NCI-H2196 treated with DMSO at 0.1 percent for 48 hours (cell line): ENCODE results near the gene HLA-DQB1.
"Not testable (repeated sequence)": the region's sequence is repeated elsewhere in the genome, so short reads cannot be mapped to it uniquely, and the experiment has no call there.

Experiments used
- DNase-seq: peaks from one replicate; lab custom pipeline; 2025; ENCODE audit not compliant: unreplicated experiment; lab: John Stamatoyannopoulos, UW

The HLA-DQB1 gene

DNA sequence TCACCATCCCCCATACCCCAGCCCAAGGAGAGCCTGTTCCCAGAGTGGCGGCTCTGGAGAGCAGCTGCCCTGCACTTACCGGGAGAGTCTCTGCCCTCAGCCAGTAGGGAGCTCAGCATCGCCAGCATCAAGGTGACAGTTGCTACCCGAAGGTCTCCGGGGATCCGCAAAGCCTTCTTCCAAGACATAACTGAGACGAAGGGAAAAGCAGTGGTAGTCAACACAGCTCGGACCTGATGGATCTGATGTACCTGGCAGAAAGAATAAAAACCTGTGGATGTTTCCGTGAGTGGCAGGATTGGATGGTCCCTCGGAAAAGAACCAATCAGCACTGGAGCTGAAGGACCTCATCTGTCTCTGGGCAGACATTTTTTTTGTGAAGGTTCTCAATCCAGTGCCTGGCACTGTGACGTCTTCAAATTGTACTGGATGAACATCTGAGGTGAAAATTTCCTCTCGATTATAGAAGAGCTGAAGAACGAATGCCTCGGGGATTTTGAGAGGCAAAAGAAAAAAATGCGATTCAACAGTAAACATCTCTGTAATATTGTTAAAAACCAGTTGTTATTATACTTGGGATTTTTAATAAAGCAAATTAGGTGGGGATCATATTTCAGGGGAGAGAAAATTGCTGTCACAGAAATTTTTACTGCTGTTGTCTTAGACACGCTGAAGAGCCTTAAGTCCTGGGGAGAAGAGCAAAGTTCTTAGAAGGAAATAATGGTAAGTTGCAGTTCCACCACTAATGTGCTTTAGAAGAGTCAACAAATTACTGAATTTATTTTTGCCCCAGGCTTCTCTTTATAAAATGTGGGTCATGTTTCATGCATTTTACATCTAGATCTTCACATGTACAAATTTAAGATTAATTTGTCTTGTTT is at the start of gene HLA-DQB1:
TSS of gene HLA-DQB1 (minus strand) at position 238 of the 881 bp plus-strand sequence. CDS start at position 188, 50 bp downstream.
- DNase-seq = no peak

GRCh38 chr6:32713241-32713640 is 46.8 kb upstream of the HLA-DQB1 start:
- no peak for DNase-seq

GRCh38 chr6:32709625-32710024 is 43.2 kb upstream of the HLA-DQB1 start:
- DNase-seq = no peak

DNA sequence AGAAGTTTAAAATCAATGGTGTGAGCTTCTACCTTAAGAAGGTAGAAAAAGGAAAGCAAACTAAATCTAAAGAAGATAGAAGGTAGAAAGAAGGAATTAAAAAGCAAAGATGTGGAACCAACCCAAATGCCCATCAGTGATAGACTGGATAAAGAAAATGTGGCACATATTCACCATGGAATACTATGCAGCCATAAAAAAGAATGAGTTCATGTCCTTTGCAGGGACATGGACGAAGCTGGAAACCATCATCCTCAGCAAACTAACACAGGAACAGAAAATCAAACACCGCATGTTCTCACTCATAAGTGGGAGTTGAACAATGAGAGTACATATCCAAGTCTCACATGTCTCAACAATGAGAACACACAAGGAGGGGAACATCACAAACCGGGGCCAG is 38.7 kb upstream of the HLA-DQB1 start:
- not testable (repeated sequence) for DNase-seq

DNA sequence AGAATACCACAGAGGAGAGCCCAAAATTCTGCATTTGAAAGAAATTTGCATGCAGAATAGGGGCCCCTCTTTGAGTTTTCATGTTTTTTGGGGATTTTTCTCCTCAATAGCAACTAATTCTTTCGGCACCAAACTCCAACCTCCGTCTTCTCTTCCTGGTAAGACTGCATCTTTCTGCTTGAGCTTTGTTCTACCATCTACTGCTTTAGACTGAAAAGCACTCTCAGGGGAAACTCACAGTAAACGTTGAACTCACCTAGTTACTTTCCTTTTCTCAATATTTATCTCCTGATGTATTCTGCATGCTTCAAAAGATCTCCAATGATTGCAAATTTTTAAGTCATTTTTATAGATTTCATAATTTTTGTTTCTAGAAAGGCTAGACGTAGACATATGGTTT is 36.9 kb upstream of the HLA-DQB1 start:
- no peak for DNase-seq

- DNase-seq = no peak
Measured at GRCh38 chr6:32700391-32701040, 34.1 kb upstream of the HLA-DQB1 start.

DNA sequence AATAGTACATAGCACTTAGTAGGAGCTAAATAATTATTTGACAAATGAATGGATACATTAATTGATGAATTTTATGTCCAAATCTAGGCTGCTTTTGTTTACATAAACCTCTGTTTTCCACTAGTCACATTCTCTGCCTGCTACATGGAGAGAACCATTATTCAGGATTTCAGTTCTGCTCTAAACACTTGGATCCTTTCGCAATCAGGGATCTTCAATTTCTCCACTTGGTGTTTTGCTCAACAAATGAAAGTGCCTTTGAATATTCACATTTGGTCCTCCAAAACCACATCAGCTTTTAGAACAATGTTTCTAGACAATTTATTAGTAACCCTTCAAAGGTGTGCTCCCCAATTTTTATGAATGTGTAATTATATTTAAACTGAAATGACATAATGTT is 30.6 kb upstream of the HLA-DQB1 start:
- DNase-seq = no peak

DNA sequence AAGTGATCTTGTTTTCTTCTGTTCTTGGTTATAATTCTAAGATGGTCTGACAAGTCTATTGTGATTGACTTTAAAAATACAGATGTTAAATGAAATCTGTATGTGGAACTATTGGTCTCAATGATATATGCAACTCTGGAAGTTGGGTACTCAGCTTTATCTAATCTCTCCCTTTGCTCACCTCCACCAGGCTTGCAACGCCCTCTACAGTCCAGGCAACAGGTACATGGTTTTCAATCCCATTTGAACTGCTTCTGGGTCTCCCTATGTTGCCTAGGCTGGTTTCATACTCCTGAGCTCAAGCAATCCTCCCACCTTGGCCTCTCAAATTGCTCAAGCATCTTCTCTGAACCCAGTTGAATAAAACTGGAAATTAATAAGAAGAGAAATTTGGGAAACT is 25.6 kb upstream of the HLA-DQB1 start:
- no peak for DNase-seq

- DNase-seq = no peak
Measured at GRCh38 chr6:32689531-32690501, 23.4 kb upstream of the HLA-DQB1 start.

GRCh38 chr6:32685603-32686002 is 19.1 kb upstream of the HLA-DQB1 start:
- DNase-seq = no peak

GRCh38 chr6:32684246-32684645 is 17.8 kb upstream of the HLA-DQB1 start:
- no peak for DNase-seq

DNA sequence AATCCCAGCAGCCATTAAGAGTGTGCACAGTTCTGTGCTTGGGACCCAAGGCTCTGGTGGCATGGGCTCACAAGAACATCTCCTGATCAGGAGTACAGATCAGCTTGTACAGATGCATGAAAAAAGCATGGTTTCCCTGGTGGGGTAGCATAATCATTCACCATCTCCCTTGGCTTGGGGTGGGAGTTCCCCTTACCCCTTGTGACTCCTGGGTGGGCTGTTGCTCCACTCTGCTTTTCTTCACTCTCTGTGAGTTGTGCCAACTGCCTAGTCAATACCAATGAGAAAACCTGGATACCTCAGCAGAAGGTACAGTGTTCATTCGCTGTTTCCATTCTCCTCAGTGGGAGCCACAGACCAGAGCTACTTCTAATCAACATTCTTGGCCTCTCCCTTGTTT is 13.6 kb upstream of the HLA-DQB1 start:
- no peak for DNase-seq

DNA sequence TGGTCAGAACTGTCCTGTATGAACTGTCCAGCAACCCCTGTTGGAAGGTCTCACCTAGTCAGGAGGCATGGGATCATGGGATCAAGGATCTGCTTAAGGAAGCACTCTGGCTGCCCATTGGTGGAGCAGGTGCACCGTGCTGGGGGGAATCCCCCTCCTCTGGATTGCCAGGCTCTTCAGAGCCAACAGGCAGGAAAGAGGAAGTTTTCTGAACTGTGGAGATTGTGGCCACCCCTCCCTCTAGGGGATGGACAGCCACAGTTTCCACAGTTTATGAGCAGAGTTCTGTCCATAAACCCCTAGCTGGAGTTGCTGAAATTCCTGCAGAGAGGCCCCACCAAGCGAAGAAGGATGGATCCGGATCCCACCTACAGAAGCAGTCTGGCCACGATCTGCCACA is 13.0 kb upstream of the HLA-DQB1 start:
- no peak for DNase-seq

- not testable (repeated sequence) for DNase-seq
Measured at GRCh38 chr6:32674123-32674522, 7.7 kb upstream of the HLA-DQB1 start.

DNA sequence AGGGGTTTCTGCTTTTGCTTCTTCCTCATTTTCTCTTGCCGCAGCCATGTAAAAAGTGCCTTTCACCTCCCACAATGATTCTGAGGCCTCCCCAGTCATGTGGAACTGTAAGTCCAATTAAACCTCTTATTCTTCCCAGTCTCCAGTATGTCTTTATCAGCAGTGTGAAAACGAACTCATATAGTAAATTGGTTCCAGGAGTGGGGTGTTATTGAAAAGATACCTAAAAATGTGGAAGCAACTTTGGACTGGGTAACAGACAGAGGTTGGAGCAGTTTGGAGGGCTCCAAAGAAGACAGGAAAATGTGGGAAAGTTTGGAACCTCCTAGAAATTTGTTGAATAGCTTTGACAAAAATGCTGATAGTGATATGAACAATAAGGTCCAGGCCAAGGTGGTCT is 5.5 kb upstream of the HLA-DQB1 start:
- DNase-seq = not testable (repeated sequence)

GRCh38 chr6:32669893-32670292 is 3.4 kb upstream of the HLA-DQB1 start:
- no peak for DNase-seq

DNA sequence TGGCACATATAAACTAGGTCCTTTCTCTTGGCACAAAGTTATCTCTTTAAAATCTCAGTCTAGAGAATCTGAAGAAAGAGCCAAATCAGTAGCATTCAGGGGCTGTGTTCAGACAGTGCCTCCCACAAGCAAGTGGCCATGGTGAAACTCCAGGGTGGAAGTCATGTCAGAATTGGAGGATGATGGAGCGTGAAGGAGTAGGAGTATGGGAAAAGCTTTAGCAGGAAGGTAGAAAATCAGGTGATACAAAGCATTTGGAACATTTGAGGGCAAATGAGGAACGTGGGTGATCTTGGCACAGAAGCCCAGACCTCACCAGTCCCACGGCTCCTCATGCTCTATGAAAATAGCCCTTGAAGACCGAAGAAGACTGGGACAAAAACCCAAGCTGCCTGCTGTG is 2.8 kb upstream of the HLA-DQB1 start:
- no peak for DNase-seq

DNA sequence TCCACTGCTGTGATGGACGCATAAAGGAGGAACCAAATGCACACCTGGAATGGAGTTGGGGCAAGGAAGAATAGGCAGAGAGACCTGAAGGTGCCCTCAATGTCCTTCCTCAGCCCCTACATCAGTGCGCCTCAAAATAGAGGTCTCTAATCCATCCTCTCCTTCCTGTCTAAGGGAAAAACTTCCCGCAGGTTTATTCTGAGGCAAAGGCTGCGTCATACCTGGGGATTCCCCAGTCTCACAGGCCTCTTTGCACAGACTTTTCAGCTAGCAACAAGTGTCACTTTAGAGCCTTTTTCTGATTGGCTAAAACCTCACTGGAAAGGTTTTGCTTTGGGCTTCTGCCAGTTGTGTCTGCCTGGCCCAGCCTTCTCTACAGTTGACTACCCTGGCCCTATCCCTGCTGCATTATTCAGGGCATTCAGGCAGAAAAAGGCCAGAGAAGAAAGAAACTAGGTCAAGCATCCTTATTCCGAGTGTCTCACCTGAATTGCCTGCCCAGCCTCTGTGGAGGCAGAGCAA is 1.8 kb upstream of the HLA-DQB1 start:
- no peak for DNase-seq

- no peak for DNase-seq
Measured at GRCh38 chr6:32665661-32666060, 796 bp downstream of the HLA-DQB1 start.

DNA sequence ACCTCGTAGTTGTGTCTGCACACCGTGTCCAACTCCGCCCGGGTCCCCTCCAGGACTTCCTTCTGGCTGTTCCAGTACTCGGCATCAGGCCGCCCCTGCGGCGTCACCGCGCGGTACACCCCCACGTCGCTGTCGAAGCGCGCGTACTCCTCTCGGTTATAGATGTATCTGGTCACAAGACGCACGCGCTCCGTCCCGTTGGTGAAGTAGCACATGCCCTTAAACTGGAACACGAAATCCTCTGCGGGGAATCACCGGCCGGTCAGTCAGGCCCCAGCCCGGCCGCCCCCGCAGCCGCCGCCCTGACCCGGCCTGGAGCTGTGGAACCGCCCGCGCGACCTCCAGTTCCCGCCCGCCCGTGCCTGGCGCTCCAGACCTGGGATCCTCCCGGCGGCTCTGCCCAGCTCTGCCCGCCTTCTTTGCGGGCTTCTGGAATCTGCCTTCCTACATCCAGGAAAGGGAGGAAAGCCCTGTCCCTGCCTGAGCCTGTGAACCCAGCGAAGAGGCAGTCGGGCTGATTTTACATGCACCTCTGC is 1.6 kb downstream of the HLA-DQB1 start:
- no peak for DNase-seq

GRCh38 chr6:32664354-32664753 is 2.1 kb downstream of the HLA-DQB1 start:
- DNase-seq = no peak
